GM23338 (cell line): Measurements from ENCODE around the gene DGKG. TPM values are rescaled to one million over a fixed set of nuclear protein-coding genes. Genes with fewer than 3 reads are reported as not detected.

ENCODE experiments used
- ATAC-seq: fragments of 200-7000 bp; cut with Tn5 transposase; 3 replicates; pipeline ENCODE4 v1.9.1; 2020
- DNase-seq: peaks from one replicate; pipeline ENCODE4 v3.0.0-alpha.2; 2015; ENCODE audit warnings: low spot score
- H2AFZ ChIP-seq: fragments of 200-600 bp; sonication (generic); 2 replicates; pipeline ENCODE4 v1.8.0; 2016; ENCODE audit warnings: antibody characterized with exemption, mild to moderate bottlenecking, moderate library complexity
- H3F3A ChIP-seq: fragments of 200-600 bp; sonication (generic); replicated peaks from 2 replicates; pipeline ENCODE4 v1.8.0; 2017; ENCODE audit warnings: antibody characterized with exemption, mixed run types, low read depth
- H3K27ac ChIP-seq: fragments of 200-600 bp; sonication (generic); 2 replicates; pipeline ENCODE4 v1.6.1; 2016; ENCODE audit warnings: low read depth
- H3K27me3 ChIP-seq: fragments of 200-600 bp; sonication (generic); 2 replicates; pipeline ENCODE4 v1.8.0; 2016; ENCODE audit warnings: mild to moderate bottlenecking, mixed run types, moderate library complexity; ENCODE audit not compliant: insufficient read depth
- H3K36me3 ChIP-seq: fragments of 200-600 bp; sonication (generic); 2 replicates; pipeline ENCODE4 v1.8.0; 2016; ENCODE audit warnings: mild to moderate bottlenecking; ENCODE audit not compliant: insufficient read depth
- H3K4me1 ChIP-seq: fragments of 200-600 bp; sonication (generic); 2 replicates; pipeline ENCODE4 v1.8.0; 2016; ENCODE audit warnings: mild to moderate bottlenecking, moderate library complexity; ENCODE audit not compliant: insufficient read depth
- H3K4me2 ChIP-seq: fragments of 200-600 bp; sonication (generic); 2 replicates; pipeline ENCODE4 v1.7.1; 2017; ENCODE audit warnings: mixed run types
- H3K4me3 ChIP-seq: fragments of 200-600 bp; sonication (generic); 2 replicates; pipeline ENCODE4 v1.6.1; 2016; ENCODE audit warnings: mixed run types
- H3K79me2 ChIP-seq: fragments of 200-600 bp; sonication (generic); replicated peaks from 2 replicates; pipeline ENCODE4 v1.8.0; 2017; ENCODE audit warnings: mild to moderate bottlenecking; ENCODE audit not compliant: insufficient read depth
- H3K9me2 ChIP-seq: fragments of 200-600 bp; sonication (generic); 2 replicates; pipeline ENCODE4 v1.8.0; 2017; ENCODE audit not compliant: insufficient read depth
- H4K20me1 ChIP-seq: fragments of 200-600 bp; sonication (generic); replicated peaks from 2 replicates; pipeline ENCODE4 v1.8.0; 2017; ENCODE audit warnings: mild to moderate bottlenecking; ENCODE audit not compliant: insufficient read depth
- H3K27ac Mint-ChIP-seq: 2 replicates; pipeline ENCODE4 v1.8.0; 2020; ENCODE audit warnings: inconsistent platforms, mild to moderate bottlenecking, moderate library complexity, mixed read lengths
- H3K27me3 Mint-ChIP-seq: 3 replicates; pipeline ENCODE4 v1.8.0; 2022; ENCODE audit warnings: low read depth, mild to moderate bottlenecking, moderate library complexity, mixed read lengths, inconsistent platforms; ENCODE audit not compliant: insufficient read depth, poor library complexity
- H3K36me3 Mint-ChIP-seq: 3 replicates; pipeline ENCODE4 v1.8.0; 2021; ENCODE audit warnings: low read depth, mild to moderate bottlenecking, inconsistent platforms, moderate library complexity, mixed read lengths
- H3K4me1 Mint-ChIP-seq: 3 replicates; pipeline ENCODE4 v1.8.0; 2020; ENCODE audit warnings: mild to moderate bottlenecking, inconsistent platforms, mixed read lengths
- H3K4me3 Mint-ChIP-seq: 3 replicates; pipeline ENCODE4 v1.8.0; 2021; ENCODE audit warnings: moderate library complexity, mild to moderate bottlenecking, inconsistent platforms, mixed read lengths
- H3K9me3 Mint-ChIP-seq: 3 replicates; pipeline ENCODE4 v1.8.0; 2020; ENCODE audit warnings: moderate library complexity, mild to moderate bottlenecking, inconsistent platforms, mixed read lengths
- CREB1 ChIP-seq: fragments of 250-450 bp; sonication (Bioruptor Pico); IDR thresholded peaks from 2 replicates; pipeline ENCODE4 v1.5.0; 2020; ENCODE audit warnings: low read depth, mild to moderate bottlenecking, moderate library complexity
- CTCF ChIP-seq, 2 experiments: fragments of 200-600 bp in 1 of 2; sonication (generic) in 1 of 2; conservative IDR thresholded peaks; 2 replicates each; pipeline versions ENCODE4 v1.5.1 to v1.6.1; 2016 to 2017; ENCODE audit warnings: antibody characterized with exemption in 2 of 2, low read depth in 2 of 2, mild to moderate bottlenecking in 2 of 2, moderate library complexity in 1 of 2
- ETS1 ChIP-seq: IDR thresholded peaks from 2 replicates; pipeline ENCODE4 v1.6.1; 2016; ENCODE audit warnings: antibody characterized with exemption
- EZH2 ChIP-seq: fragments of 200-600 bp; sonication (generic); IDR thresholded peaks from one replicate; pipeline ENCODE4 v1.8.0; 2017; ENCODE audit warnings: antibody characterized with exemption, mild to moderate bottlenecking, low read depth; ENCODE audit not compliant: unreplicated experiment
- EZH2phosphoT487 ChIP-seq: fragments of 200-600 bp; sonication (generic); IDR thresholded peaks from one replicate; pipeline ENCODE4 v1.8.1; 2018; ENCODE audit warnings: antibody characterized with exemption; ENCODE audit not compliant: unreplicated experiment
- NANOG ChIP-seq: IDR thresholded peaks from 2 replicates; pipeline ENCODE4 v1.6.1; 2016; ENCODE audit warnings: antibody characterized with exemption, borderline replicate concordance
- POLR2AphosphoS5 ChIP-seq: IDR thresholded peaks from 2 replicates; pipeline ENCODE4 v1.6.1; 2016; ENCODE audit warnings: antibody characterized with exemption, low read depth
- STAT1 ChIP-seq: IDR thresholded peaks from one replicate; pipeline ENCODE4 v1.6.1; 2016; ENCODE audit warnings: antibody characterized with exemption; ENCODE audit not compliant: unreplicated experiment
- ZNF114 ChIP-seq: fragments of 250-450 bp; sonication (Bioruptor Pico); IDR thresholded peaks from 2 replicates; pipeline ENCODE4 v1.5.0; 2020; ENCODE audit warnings: mild to moderate bottlenecking, moderate library complexity
- ZNF462 ChIP-seq: fragments of 250-450 bp; sonication (Bioruptor Pico); IDR thresholded peaks from 2 replicates; pipeline ENCODE4 v1.5.0; 2020; ENCODE audit warnings: mild to moderate bottlenecking, moderate library complexity
- polyA plus RNA-seq: library from polyadenylated mRNA; unstranded; fragments of >200 nt; fragmentation: Nextera tagmentation; extraction: Ambion mirVana; gene quantifications from 2 replicates; pipeline ENCODE4 v1.2.1, GENCODE V29; 2016
- total RNA-seq: library from RNA; depleted of rRNA; stranded (reverse); fragments of >200 nt; shearing (Covaris generic); gene quantifications from 2 replicates; pipeline ENCODE4 v1.2.3, GENCODE V29; 2014

The DGKG gene
- total and polyA plus RNA-seq, 2 experiments from 2014 or later, result 0.14 to 0.31 TPM

GRCh38 chr3:186259612-186260383 lies 102.2 kb downstream of the DGKG start:
- no peaks in the 10 kb centered on the region for H3K36me3 ChIP-seq
- H3K4me1 ChIP-seq, result peaks cover 10% of the 10 kb centered on the region
- H3K27me3 ChIP-seq, result no peaks in the 10 kb centered on the region
- peak; percentile 97 for ATAC-seq
- no peaks in the 10 kb centered on the region for H3K79me2 ChIP-seq
- H3K27ac ChIP-seq, result no peak overlapping the region
- Mint-ChIP-seq H3K27me3 (peaks cover 13% of the 10 kb centered on the region), H3K27ac (no peak overlapping the region), H3K4me3 (peak overlapping the region; percentile 42; the same call in 2 of the 3 replicates), H3K36me3 (no peaks in the 10 kb centered on the region), H3K9me3 (no peaks in the 10 kb centered on the region; the same call in 2 of the 3 replicates), H3K4me1 (peaks cover 21% of the 10 kb centered on the region)
- H4K20me1 ChIP-seq, result no peaks in the 10 kb centered on the region
- no peaks in the 10 kb centered on the region for H3K9me2 ChIP-seq
- peak; percentile 96 for DNase-seq
- peak overlapping the region; percentile 27 for H3K4me2 ChIP-seq
- H2AFZ ChIP-seq, result peak overlapping the region; percentile 72; the same call in 1 of the 2 replicates
- no peak for TF ChIP-seq EZH2
- no peak for TF ChIP-seq EZH2phosphoT487
- TF ChIP-seq POLR2AphosphoS5, result no peak
- TF ChIP-seq CREB1 (CRISPR knock-in tag), result peak; percentile 62
- TF ChIP-seq STAT1, result no peak
- peak; percentile 79 to 86 for TF ChIP-seq CTCF (conservative IDR thresholded peaks at IDR 0.05; ENCODE audit: low read depth in 2 of 2)
- peak; percentile 33; the same call in 1 of the 2 replicates for TF ChIP-seq ZNF462
- TF ChIP-seq ETS1, result no peak
- no peak for TF ChIP-seq NANOG
- no peak for TF ChIP-seq ZNF114 (CRISPR knock-in tag)
- H3K4me3 ChIP-seq, result no peak overlapping the region
- H3F3A ChIP-seq, result no peaks in the 10 kb centered on the region
